ENCODE measurements around the gene EFHC1.
A peak's percentile ranks its signal among the peaks of the same experiment; 100 is the strongest.
"Not testable (repeated sequence)": the region's sequence is repeated elsewhere in the genome, so short reads cannot be mapped to it uniquely, and the experiment has no call there.

The EFHC1 gene

GRCh38 chr6:52399511-52400312 lies 20.4 kb upstream of the EFHC1 start:
- peak; percentile 63 to 80 for DNase-seq

GRCh38 chr6:52400313-52401041 lies 19.7 kb upstream of the EFHC1 start:
- no peak for DNase-seq

GRCh38 chr6:52403086-52403485 lies 17.1 kb upstream of the EFHC1 start:
- DNase-seq: no peak

GRCh38 chr6:52403627-52404026 lies 16.5 kb upstream of the EFHC1 start:
- no peak for DNase-seq

GRCh38 chr6:52405243-52405642 lies 14.9 kb upstream of the EFHC1 start:
- no peak for DNase-seq

GRCh38 chr6:52407467-52407866 lies 12.7 kb upstream of the EFHC1 start:
- DNase-seq: peak; percentile 59 to 73

GRCh38 chr6:52409499-52409898 lies 10.6 kb upstream of the EFHC1 start:
- DNase-seq: no peak

GRCh38 chr6:52410979-52411378 lies 9.2 kb upstream of the EFHC1 start:
- no peak for DNase-seq

GRCh38 chr6:52411911-52412310 lies 8.2 kb upstream of the EFHC1 start:
- DNase-seq: no peak

GRCh38 chr6:52415333-52415732 lies 4.8 kb upstream of the EFHC1 start:
- no peak for DNase-seq

GRCh38 chr6:52415917-52416628 lies 4.1 kb upstream of the EFHC1 start:
- DNase-seq: no peak

- peak; percentile 59 to 61 for DNase-seq
Measured at GRCh38 chr6:52416629-52417151, 3.5 kb upstream of the EFHC1 start.

GRCh38 chr6:52417675-52418111 lies 2.4 kb upstream of the EFHC1 start:
- DNase-seq: no peak

GRCh38 chr6:52418606-52419005 lies 1.5 kb upstream of the EFHC1 start:
- DNase-seq: no peak

- DNase-seq: no peak
Measured at GRCh38 chr6:52420668-52421358, 671 bp downstream of the EFHC1 start.

- DNase-seq: no peak
Measured at GRCh38 chr6:52422156-52422555, 2.0 kb downstream of the EFHC1 start.

GRCh38 chr6:52423448-52423847 lies 3.3 kb downstream of the EFHC1 start:
- no peak for DNase-seq

- no peak for DNase-seq
Measured at GRCh38 chr6:52423971-52424381, 3.8 kb downstream of the EFHC1 start.

GRCh38 chr6:52424513-52424912 lies 4.4 kb downstream of the EFHC1 start:
- DNase-seq: no peak

- no peak for DNase-seq
Measured at GRCh38 chr6:52426667-52427066, 6.5 kb downstream of the EFHC1 start.

- not testable (repeated sequence) for DNase-seq
Measured at GRCh38 chr6:52433294-52433693, 13.2 kb downstream of the EFHC1 start.

GRCh38 chr6:52435345-52435744 lies 15.2 kb downstream of the EFHC1 start:
- DNase-seq: peak in 1 of 2 experiments; percentile 20

- DNase-seq: no peak
Measured at GRCh38 chr6:52438926-52439325, 18.8 kb downstream of the EFHC1 start.
